Nephron (organoid): ENCODE results near the gene ZNF79.
A peak's percentile ranks its signal among the peaks of the same experiment; 100 is the strongest.

Experiments used
- H3K27ac Mint-ChIP-seq, 3 experiments: 2 replicates each; pipeline ENCODE4 v1.8.0; 2020; ENCODE audit warnings: mixed read lengths in 3 of 3, mild to moderate bottlenecking in 2 of 3, moderate library complexity in 1 of 3
- H3K27me3 Mint-ChIP-seq: 2 replicates; pipeline ENCODE4 v1.8.0; 2021; ENCODE audit warnings: low read depth, mild to moderate bottlenecking, moderate library complexity, mixed read lengths
- H3K36me3 Mint-ChIP-seq: 2 replicates; pipeline ENCODE4 v1.8.0; 2020; ENCODE audit warnings: low read depth, mixed read lengths
- H3K4me1 Mint-ChIP-seq: 2 replicates; pipeline ENCODE4 v1.8.0; 2020; ENCODE audit warnings: mixed read lengths
- H3K4me3 Mint-ChIP-seq, 3 experiments: 2 replicates each; pipeline ENCODE4 v1.8.0; 2020; ENCODE audit warnings: mild to moderate bottlenecking in 3 of 3, mixed read lengths in 3 of 3, moderate library complexity in 2 of 3
- H3K9me3 Mint-ChIP-seq: 2 replicates; pipeline ENCODE4 v1.8.0; 2020; ENCODE audit warnings: mixed read lengths
- TF ChIP-seq, protein P1 (sequence below), 3 experiments: fragments of 200-600 bp; sonication (generic); IDR thresholded peaks; one replicate each; pipeline ENCODE4 v1.5.0; 2021; ENCODE audit warnings: antibody characterized with exemption in 3 of 3; ENCODE audit not compliant: unreplicated experiment in 3 of 3

The ZNF79 gene

DNA sequence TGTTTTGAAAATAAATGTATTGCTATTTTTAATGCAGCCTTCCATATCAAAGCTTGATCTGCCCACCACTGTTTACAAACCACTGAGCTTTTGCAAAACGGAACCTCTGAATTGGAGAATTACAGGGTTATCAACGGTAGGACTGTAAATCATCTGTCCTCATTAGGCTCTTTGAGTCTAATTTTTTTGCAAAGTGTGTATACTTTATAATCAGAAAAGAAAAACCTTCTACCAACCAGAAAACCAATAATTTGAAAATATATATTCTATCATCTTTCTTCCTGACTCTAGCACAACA is 34.0 kb upstream of the ZNF79 start:
- no peak overlapping the region for H3K4me3 Mint-ChIP-seq
- peaks cover 5% of the 10 kb centered on the region for H3K27me3 Mint-ChIP-seq
- H3K9me3 Mint-ChIP-seq, result no peaks in the 10 kb centered on the region
- peak overlapping the region in 2 of 3 experiments; percentile 30 to 55 for H3K27ac Mint-ChIP-seq
- peaks cover 6% of the 10 kb centered on the region for H3K36me3 Mint-ChIP-seq
- H3K4me1 Mint-ChIP-seq, result peaks cover 27% of the 10 kb centered on the region
- TF ChIP-seq, protein P1, sequence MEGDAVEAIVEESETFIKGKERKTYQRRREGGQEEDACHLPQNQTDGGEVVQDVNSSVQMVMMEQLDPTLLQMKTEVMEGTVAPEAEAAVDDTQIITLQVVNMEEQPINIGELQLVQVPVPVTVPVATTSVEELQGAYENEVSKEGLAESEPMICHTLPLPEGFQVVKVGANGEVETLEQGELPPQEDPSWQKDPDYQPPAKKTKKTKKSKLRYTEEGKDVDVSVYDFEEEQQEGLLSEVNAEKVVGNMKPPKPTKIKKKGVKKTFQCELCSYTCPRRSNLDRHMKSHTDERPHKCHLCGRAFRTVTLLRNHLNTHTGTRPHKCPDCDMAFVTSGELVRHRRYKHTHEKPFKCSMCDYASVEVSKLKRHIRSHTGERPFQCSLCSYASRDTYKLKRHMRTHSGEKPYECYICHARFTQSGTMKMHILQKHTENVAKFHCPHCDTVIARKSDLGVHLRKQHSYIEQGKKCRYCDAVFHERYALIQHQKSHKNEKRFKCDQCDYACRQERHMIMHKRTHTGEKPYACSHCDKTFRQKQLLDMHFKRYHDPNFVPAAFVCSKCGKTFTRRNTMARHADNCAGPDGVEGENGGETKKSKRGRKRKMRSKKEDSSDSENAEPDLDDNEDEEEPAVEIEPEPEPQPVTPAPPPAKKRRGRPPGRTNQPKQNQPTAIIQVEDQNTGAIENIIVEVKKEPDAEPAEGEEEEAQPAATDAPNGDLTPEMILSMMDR (IDR thresholded peaks at IDR 0.05; ENCODE audit: unreplicated experiment in 3 of 3), result no peak

DNA sequence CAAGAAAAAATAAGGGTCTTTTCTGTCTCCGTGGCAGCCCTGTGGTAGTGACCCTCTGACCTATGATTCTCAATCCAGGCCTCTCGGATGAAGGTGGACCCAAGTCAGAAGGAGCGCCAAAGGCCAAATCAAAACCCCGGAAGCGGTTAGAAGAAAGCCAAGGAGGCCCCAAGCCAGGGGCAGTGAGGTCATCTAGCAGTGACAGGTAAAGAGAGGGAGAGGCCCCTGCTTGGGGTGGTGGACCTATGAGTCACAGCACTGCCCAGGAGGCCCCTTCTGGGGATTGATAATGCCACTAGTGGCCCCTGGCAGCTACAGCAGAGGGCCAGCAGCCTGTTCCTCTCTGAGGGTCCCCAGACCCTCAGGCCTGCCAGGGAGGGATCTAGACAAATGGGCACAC is 33.6 kb upstream of the ZNF79 start:
- Mint-ChIP-seq H3K36me3 (peaks cover 6% of the 10 kb centered on the region), H3K4me1 (peaks cover 27% of the 10 kb centered on the region), H3K9me3 (no peaks in the 10 kb centered on the region), H3K4me3 (no peak overlapping the region), H3K27ac (peak overlapping the region in 2 of 3 experiments; percentile 30 to 55), H3K27me3 (peaks cover 2% of the 10 kb centered on the region)
- TF ChIP-seq, protein P1 (IDR thresholded peaks at IDR 0.05; ENCODE audit: unreplicated experiment in 3 of 3), result no peak

DNA sequence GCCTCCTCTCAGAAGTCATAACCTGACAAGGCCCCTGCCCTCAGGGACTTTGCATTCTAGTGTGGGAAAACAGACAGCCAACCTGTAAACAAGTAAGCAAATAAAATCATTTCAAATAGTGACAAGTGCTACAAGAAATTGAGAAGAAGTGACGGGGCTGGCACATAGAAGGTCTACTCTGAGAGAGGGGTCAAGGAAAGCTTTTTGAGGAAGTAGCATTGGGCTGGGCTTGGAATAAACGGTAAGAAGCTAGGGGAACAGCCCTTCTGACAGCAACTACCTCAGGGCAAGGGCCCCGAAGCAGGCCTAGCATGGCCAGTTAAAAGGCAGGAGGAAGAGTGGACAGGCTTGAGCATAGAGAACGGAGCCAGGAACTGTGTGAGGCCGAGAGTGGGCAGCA is 32.0 kb upstream of the ZNF79 start:
- no peaks in the 10 kb centered on the region for H3K9me3 Mint-ChIP-seq
- peaks cover 6% of the 10 kb centered on the region for H3K36me3 Mint-ChIP-seq
- peaks cover 27% of the 10 kb centered on the region for H3K4me1 Mint-ChIP-seq
- peak overlapping the region in 1 of 3 experiments; percentile 24 for H3K4me3 Mint-ChIP-seq
- H3K27me3 Mint-ChIP-seq, result no peaks in the 10 kb centered on the region
- TF ChIP-seq, protein P1 (IDR thresholded peaks at IDR 0.05; ENCODE audit: unreplicated experiment in 3 of 3), result no peak
- H3K27ac Mint-ChIP-seq, result peak overlapping the region in 2 of 3 experiments; percentile 64 to 90

DNA sequence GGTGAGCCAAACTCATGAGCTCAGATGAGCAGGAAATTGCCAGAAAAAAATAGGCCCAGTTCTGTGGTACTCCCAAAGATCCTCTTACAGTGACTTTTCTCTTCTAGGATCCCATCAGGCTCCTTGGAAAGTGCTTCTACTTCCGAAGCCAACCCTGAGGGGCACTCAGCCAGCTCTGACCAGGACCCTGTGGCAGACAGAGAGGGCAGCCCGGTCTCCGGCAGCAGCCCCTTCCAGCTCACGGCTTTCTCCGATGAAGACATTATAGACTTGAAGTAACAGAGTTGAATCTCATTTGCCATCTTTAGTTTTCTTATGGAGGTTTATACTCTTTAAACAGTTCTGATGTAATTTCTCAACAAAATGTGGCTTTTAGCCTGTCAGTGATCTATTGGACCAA is 31.2 kb upstream of the ZNF79 start:
- H3K4me1 Mint-ChIP-seq, result peaks cover 27% of the 10 kb centered on the region
- H3K27ac Mint-ChIP-seq, result peak overlapping the region; percentile 27 to 90 (median 65)
- peaks cover 6% of the 10 kb centered on the region for H3K36me3 Mint-ChIP-seq
- H3K4me3 Mint-ChIP-seq, result no peak overlapping the region
- TF ChIP-seq, protein P1 (IDR thresholded peaks at IDR 0.05; ENCODE audit: unreplicated experiment in 3 of 3), result no peak
- H3K27me3 Mint-ChIP-seq, result no peaks in the 10 kb centered on the region
- no peaks in the 10 kb centered on the region for H3K9me3 Mint-ChIP-seq

DNA sequence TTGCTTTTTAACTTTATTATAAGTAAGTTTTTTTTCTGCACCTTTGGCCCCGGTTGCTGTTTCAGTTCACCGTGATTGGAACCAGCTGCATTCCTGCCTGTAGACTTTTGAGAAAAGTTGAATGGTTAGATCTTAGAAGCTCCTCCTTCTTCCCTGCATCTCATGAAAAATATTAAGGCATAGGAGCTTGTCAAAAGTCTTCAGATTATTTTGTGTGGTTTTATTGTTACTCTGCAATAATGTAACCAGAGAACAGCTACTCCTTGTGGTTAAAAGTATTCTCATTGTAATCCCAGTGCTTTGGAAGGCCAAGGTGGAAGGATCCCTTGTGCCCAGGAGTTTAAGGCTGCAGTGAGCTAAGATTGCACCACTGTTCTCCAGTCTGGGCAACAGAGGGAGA is 30.5 kb upstream of the ZNF79 start:
- peak overlapping the region; percentile 27 to 90 (median 80) for H3K27ac Mint-ChIP-seq
- peak overlapping the region in 1 of 3 experiments; percentile 9 for H3K4me3 Mint-ChIP-seq
- no peaks in the 10 kb centered on the region for H3K9me3 Mint-ChIP-seq
- TF ChIP-seq, protein P1 (IDR thresholded peaks at IDR 0.05; ENCODE audit: unreplicated experiment in 3 of 3), result no peak
- H3K27me3 Mint-ChIP-seq, result no peaks in the 10 kb centered on the region
- peaks cover 6% of the 10 kb centered on the region for H3K36me3 Mint-ChIP-seq
- H3K4me1 Mint-ChIP-seq, result peaks cover 21% of the 10 kb centered on the region

DNA sequence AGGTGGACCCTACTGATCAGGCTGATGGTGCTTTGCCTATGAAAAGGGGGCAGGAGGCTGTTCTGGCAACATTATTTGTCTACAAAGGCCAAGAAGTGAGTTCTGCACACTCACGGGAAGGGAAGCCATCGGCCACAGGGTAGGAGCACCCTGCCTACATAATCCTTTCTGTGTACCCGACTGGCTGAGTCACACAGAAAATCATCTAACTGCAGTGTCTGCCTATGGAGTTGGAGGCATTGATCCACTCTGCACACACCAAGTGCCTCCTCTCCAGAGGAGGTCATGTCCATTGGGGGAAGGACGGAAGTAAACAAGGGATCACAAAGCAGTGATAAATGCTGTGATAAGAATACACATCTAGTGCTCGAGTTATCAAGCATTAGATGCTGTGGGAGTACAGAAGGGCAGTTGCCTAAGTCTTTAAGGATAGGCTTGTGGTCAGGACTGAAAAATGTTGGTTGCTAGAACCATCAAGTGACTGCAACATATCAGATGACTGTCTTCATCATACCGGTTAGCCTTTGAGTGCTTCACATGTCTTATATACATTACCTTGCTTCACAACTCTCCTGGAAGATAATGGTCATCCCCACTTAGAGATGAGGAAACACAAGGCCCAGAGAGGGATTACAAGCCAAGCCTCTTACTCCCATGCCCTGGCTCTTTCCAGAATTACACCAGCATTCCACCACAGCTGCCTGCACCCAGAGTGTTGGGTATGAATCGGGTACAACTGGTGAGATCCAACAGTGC is 28.5 kb upstream of the ZNF79 start:
- Mint-ChIP-seq H3K9me3 (no peaks in the 10 kb centered on the region), H3K36me3 (peaks cover 6% of the 10 kb centered on the region), H3K27me3 (no peaks in the 10 kb centered on the region), H3K4me1 (peaks cover 11% of the 10 kb centered on the region), H3K4me3 (peak overlapping the region; percentile 65 to 85 (median 85)), H3K27ac (peak overlapping the region in 1 of 3 experiments; percentile 58)
- TF ChIP-seq, protein P1 (IDR thresholded peaks at IDR 0.05; ENCODE audit: unreplicated experiment in 3 of 3), result no peak
